Retinal pigment epithelial cell (primary cell): ENCODE measurements around the gene MOGAT2.

Experiments used
- DNase-seq: peaks from one replicate; pipeline ENCODE4 v3.0.0-alpha.2; 2010; ENCODE audit warnings: low read depth
- H3K4me3 ChIP-seq: 2 replicates; pipeline ENCODE4 v1.5.1; 2011; ENCODE audit warnings: mild to moderate bottlenecking, low read length, control low read depth, moderate library complexity
- CTCF ChIP-seq: conservative IDR thresholded peaks from 2 replicates; pipeline ENCODE4 v1.5.1; 2011; ENCODE audit warnings: low read depth, low read length, control low read depth, inconsistent platforms

MOGAT2 gene

GRCh38 chr11:75705541-75705940 is 12.1 kb upstream of the MOGAT2 start:
- no peak for TF ChIP-seq CTCF

GRCh38 chr11:75706260-75706729 is 11.3 kb upstream of the MOGAT2 start:
- DNase-seq, result peak; percentile 30
- peak; percentile 87 for TF ChIP-seq CTCF

More at GRCh38 chr11:75705541-75705940, 12.1 kb upstream of the MOGAT2 start:
- no peak overlapping the region for H3K4me3 ChIP-seq
- no peak for DNase-seq

GRCh38 chr11:75714211-75714610 is 3.4 kb upstream of the MOGAT2 start:
- no peak overlapping the region for H3K4me3 ChIP-seq
- no peak for DNase-seq
- no peak for TF ChIP-seq CTCF

More at GRCh38 chr11:75706260-75706729, 11.3 kb upstream of the MOGAT2 start:
- no peak overlapping the region for H3K4me3 ChIP-seq

GRCh38 chr11:75715688-75716087 is 1.9 kb upstream of the MOGAT2 start:
- no peak for TF ChIP-seq CTCF
- DNase-seq, result no peak

GRCh38 chr11:75716659-75717058 is 979 bp upstream of the MOGAT2 start:
- DNase-seq, result no peak
- no peak overlapping the region for H3K4me3 ChIP-seq
- no peak for TF ChIP-seq CTCF

More at GRCh38 chr11:75715688-75716087, 1.9 kb upstream of the MOGAT2 start:
- no peak overlapping the region for H3K4me3 ChIP-seq

- TF ChIP-seq CTCF, result no peak
- DNase-seq, result no peak
Measured at GRCh38 chr11:75718419-75719339, 1.0 kb downstream of the MOGAT2 start.

More at GRCh38 chr11:75718419-75719339, 1.0 kb downstream of the MOGAT2 start:
- no peak overlapping the region for H3K4me3 ChIP-seq
